H1 (cell line): ENCODE measurements around the gene ENTREP1. TPM values are rescaled to one million over a fixed set of nuclear protein-coding genes. Genes with fewer than 3 reads are reported as not detected.

Source experiments
- CTCF ChIA-PET: fragments of 300-600 bp; sonication (Branson Sonifier 250); formaldehyde crosslinking; loops from one replicate; lab custom pipeline; 2021; ENCODE audit not compliant: partially characterized antibody; lab: Charles Lee
- POLR2A ChIA-PET: fragments of 300-600 bp; sonication (Branson Sonifier 250); formaldehyde crosslinking; loops from one replicate; lab custom pipeline; 2021; ENCODE audit warnings: inconsistent platforms; ENCODE audit not compliant: partially characterized antibody; lab: Charles Lee
- DNase-seq, 2 experiments: peaks; one replicate each; pipeline versions ENCODE4 v3.0.0 to v3.0.0-alpha.2; 2010 to 2022; ENCODE audit warnings: low spot score in 2 of 2, low read depth in 1 of 2, mixed read lengths in 1 of 2
- FAIRE-seq: peaks from 2 replicates; lab custom pipeline; 2011; peaks lifted over from hg19 to GRCh38; lab: Jason Lieb, UNC
- H2AFZ ChIP-seq: 2 replicates; pipeline ENCODE4 v1.8.1; 2012; ENCODE audit warnings: low read length, inconsistent platforms
- H2AK5ac ChIP-seq: 2 replicates; pipeline ENCODE4 v1.6.1; 2013; ENCODE audit warnings: low read depth, low read length
- H2BK120ac ChIP-seq: replicated peaks from 2 replicates; pipeline ENCODE3; 2013; ENCODE audit warnings: low read depth, low read length, inconsistent platforms
- H2BK12ac ChIP-seq: 2 replicates; pipeline ENCODE4 v1.6.1; 2013; ENCODE audit warnings: low read depth, low read length
- H2BK15ac ChIP-seq: 2 replicates; pipeline ENCODE4 v1.6.1; 2013; ENCODE audit warnings: low read length
- H2BK20ac ChIP-seq: 2 replicates; pipeline ENCODE4 v1.6.1; 2013; ENCODE audit warnings: low read length
- H2BK5ac ChIP-seq: 2 replicates; pipeline ENCODE4 v1.6.1; 2013; ENCODE audit warnings: low read depth, low read length
- H3K14ac ChIP-seq: 2 replicates; pipeline ENCODE4 v1.6.1; 2013; ENCODE audit warnings: inconsistent platforms; ENCODE audit not compliant: insufficient read length
- H3K18ac ChIP-seq: 2 replicates; pipeline ENCODE4 v1.6.1; 2013; ENCODE audit warnings: low read length; ENCODE audit errors: extremely low read depth
- H3K23ac ChIP-seq: 2 replicates; pipeline ENCODE4 v1.6.1; 2013; ENCODE audit warnings: inconsistent platforms; ENCODE audit not compliant: insufficient read length
- H3K23me2 ChIP-seq: 2 replicates; pipeline ENCODE4 v1.6.1; 2013; ENCODE audit warnings: low read depth, low read length
- H3K27ac ChIP-seq: 2 replicates; pipeline ENCODE4 v1.6.1; 2011; ENCODE audit warnings: low read depth, low read length, inconsistent platforms
- H3K27me3 ChIP-seq, 4 experiments: replicated peaks in 1 of 4; 1 replicate in 1 of 4; 2 replicates in 3 of 4; pipeline versions ENCODE4 v1.6.1 to v1.8.1; 2011 to 2013; ENCODE audit warnings: low read length in 3 of 4, mild to moderate bottlenecking in 3 of 4, inconsistent platforms in 2 of 4, mixed read lengths in 2 of 4, moderate library complexity in 1 of 4; ENCODE audit not compliant: control insufficient read depth in 3 of 4, insufficient read depth in 3 of 4; ENCODE audit errors: extremely low read depth in 1 of 4
- H3K36me3 ChIP-seq, 4 experiments: 2 replicates each; pipeline versions ENCODE4 v1.6.1 to v1.8.1; 2011 to 2013; ENCODE audit warnings: mild to moderate bottlenecking in 4 of 4, low read length in 3 of 4, moderate library complexity in 2 of 4, control low read depth in 1 of 4, inconsistent platforms in 1 of 4; ENCODE audit not compliant: insufficient read depth in 4 of 4, control insufficient read depth in 2 of 4
- H3K4ac ChIP-seq: replicated peaks from 2 replicates; pipeline ENCODE3; 2013; ENCODE audit warnings: low read length, low read depth, mixed read lengths, inconsistent platforms; ENCODE audit not compliant: insufficient read length
- H3K4me1 ChIP-seq, 4 experiments: replicated peaks in 1 of 4; 1 replicate in 1 of 4; 2 replicates in 3 of 4; pipeline versions ENCODE4 v1.6.1 to v1.8.1; 2011 to 2013; ENCODE audit warnings: low read length in 3 of 4, inconsistent platforms in 2 of 4, mixed read lengths in 1 of 4; ENCODE audit not compliant: insufficient read depth in 4 of 4, control insufficient read depth in 3 of 4
- H3K4me2 ChIP-seq, 2 experiments: 2 replicates each; pipeline versions ENCODE4 v1.6.1 to v1.8.1; 2011 to 2013; ENCODE audit warnings: low read depth in 2 of 2, low read length in 2 of 2, control low read depth in 1 of 2, inconsistent platforms in 1 of 2, mild to moderate bottlenecking in 1 of 2; ENCODE audit not compliant: insufficient read depth in 1 of 2
- H3K4me3 ChIP-seq, 4 experiments: fragments of 200-600, 300-600 bp in 1 of 4; sonication (generic), shearing (Covaris generic), sonication (Bioruptor Twin) in 1 of 4; 2 replicates each; pipeline versions ENCODE4 v1.5.1 to v1.8.1; 2011 to 2016; ENCODE audit warnings: low read length in 4 of 4, low read depth in 3 of 4, control low read depth in 2 of 4, inconsistent platforms in 2 of 4, mild to moderate bottlenecking in 2 of 4, mixed read lengths in 1 of 4, moderate library complexity in 1 of 4; ENCODE audit not compliant: insufficient read depth in 2 of 4; ENCODE audit errors: extremely low read depth in 1 of 4
- H3K56ac ChIP-seq: replicated peaks from 2 replicates; pipeline ENCODE3; 2013; ENCODE audit warnings: low read depth, mild to moderate bottlenecking, mixed read lengths, low read length, inconsistent platforms; ENCODE audit not compliant: insufficient read length
- H3K79me1 ChIP-seq: 2 replicates; pipeline ENCODE4 v1.6.1; 2013; ENCODE audit warnings: low read depth, low read length, control low read depth
- H3K79me2 ChIP-seq, 2 experiments: 2 replicates each; pipeline versions ENCODE4 v1.6.1 to v1.8.1; 2012 to 2013; ENCODE audit warnings: low read length in 2 of 2, mild to moderate bottlenecking in 2 of 2, inconsistent platforms in 1 of 2; ENCODE audit not compliant: insufficient read depth in 2 of 2, control insufficient read depth in 1 of 2
- H3K9ac ChIP-seq, 4 experiments: replicated peaks in 1 of 4; 1 replicate in 1 of 4; 2 replicates in 3 of 4; pipeline versions ENCODE4 v1.6.1 to v1.8.1; 2011 to 2013; ENCODE audit warnings: low read depth in 3 of 4, low read length in 3 of 4, control low read depth in 2 of 4, mild to moderate bottlenecking in 2 of 4, moderate library complexity in 2 of 4, inconsistent platforms in 1 of 4; ENCODE audit errors: extremely low read depth in 1 of 4
- H3K9me3 ChIP-seq, 2 experiments: 2 replicates each; pipeline versions ENCODE4 v1.6.1 to v1.8.1; 2012 to 2013; ENCODE audit warnings: mild to moderate bottlenecking in 2 of 2, moderate library complexity in 2 of 2, control low read depth in 1 of 2, inconsistent platforms in 1 of 2, low read depth in 1 of 2, low read length in 1 of 2, mixed read lengths in 1 of 2; ENCODE audit not compliant: insufficient read depth in 2 of 2
- H4K20me1 ChIP-seq, 2 experiments: replicated peaks in 1 of 2; 2 replicates each; pipeline versions ENCODE3 to v1.8.1; 2011 to 2013; ENCODE audit warnings: inconsistent platforms in 2 of 2, low read length in 2 of 2, mild to moderate bottlenecking in 1 of 2; ENCODE audit not compliant: insufficient read depth in 2 of 2, control insufficient read depth in 1 of 2
- H4K5ac ChIP-seq: 2 replicates; pipeline ENCODE4 v1.6.1; 2013; ENCODE audit warnings: low read length, low read depth, mixed read lengths, inconsistent platforms; ENCODE audit not compliant: insufficient read length
- H4K8ac ChIP-seq: 2 replicates; pipeline ENCODE4 v1.8.0; 2013; ENCODE audit warnings: mild to moderate bottlenecking, moderate library complexity, low read length, inconsistent platforms; ENCODE audit not compliant: insufficient read depth; ENCODE audit errors: extremely low read depth
- H4K91ac ChIP-seq: replicated peaks from 2 replicates; pipeline ENCODE3; 2013; ENCODE audit warnings: low read length, mixed read lengths, inconsistent platforms; ENCODE audit not compliant: insufficient read length
- WGBS, 2 experiments: shearing (Covaris generic) in 1 of 2; methylation state at CpG; one replicate each; pipeline versions ENCODE4 v1.1.6 to v1.1.7; 2013 to 2015; ENCODE audit warnings: low lambda C conversion rate in 2 of 2, mixed read lengths in 2 of 2, inconsistent platforms in 1 of 2, low coverage in 1 of 2, missing lambda C conversion rate in 1 of 2; ENCODE audit not compliant: insufficient replicate concordance in 2 of 2, insufficient coverage in 1 of 2, insufficient read length in 1 of 2; ENCODE audit errors: extremely low coverage in 1 of 2, missing lambda C conversion rate in 1 of 2; 5-methylcytosine and 5-hydroxymethylcytosine counted together
- polyA plus RNA-seq, 7 experiments: library from polyadenylated mRNA; depleted of rRNA in 3 of 7; stranded (reverse) in 5 of 7; unstranded in 2 of 7; fragments of >200 nt in 5 of 7; fragments of 200-250 nt in 2 of 7; gene quantifications; 1 replicate in 5 of 7; 2 replicates in 1 of 7; 4 replicates in 1 of 7; pipeline versions ENCODE4 v1.2.1 to v1.2.3, GENCODE V29; 2011 to 2013; ENCODE audit warnings: missing spikeins in 2 of 7, mixed read lengths in 2 of 7
- total RNA-seq: library from RNA; stranded (reverse); fragmentation: NEBNext Ultra II Directional; extraction: Animal tissue kit (Norgen Biotek cat#: 25700); gene quantifications from 2 replicates; pipeline ENCODE4 v1.2.1, GENCODE V29; 2021

The ENTREP1 gene
- total and polyA plus RNA-seq, 2 of the 8 experiments (the other 6 are each of a cell fraction or from before 2014, with no cell fraction given), result 15.3 to 25.0 TPM

- 86% methylated on average over 10 of the region's 10 CpGs; no CpG with 5 or more reads in 1 of the 2 experiments for WGBS, 2 experiments
- Histone ChIP-seq H3K79me2 (no peaks in the 10 kb centered on the region), H3K9me3 (peaks cover 5 to 10% of the 10 kb centered on the region in 2 experiments; a peak in 2 of 4 replicates), H2BK20ac (no peak overlapping the region), H3K27me3 (no peaks in the 10 kb centered on the region), H2BK12ac (no peak overlapping the region), H3K27ac (no peak overlapping the region), H3K14ac (no peak overlapping the region), H3K18ac (no peak overlapping the region), H3K9ac (no peak overlapping the region), H3K4me1 (no peaks in the 10 kb centered on the region), H2AFZ (no peak overlapping the region), H3K23me2 (no peaks in the 10 kb centered on the region), H3K36me3 (no peaks in the 10 kb centered on the region), H3K56ac (no peak overlapping the region), H3K23ac (no peak overlapping the region), H2AK5ac (no peak overlapping the region), H3K4ac (no peak overlapping the region), H4K20me1 (no peaks in the 10 kb centered on the region), H4K91ac (no peak overlapping the region), H2BK120ac (no peak overlapping the region), H2BK15ac (no peak overlapping the region), H4K8ac (no peak overlapping the region), H3K4me2 (no peak overlapping the region), H3K79me1 (no peaks in the 10 kb centered on the region), H2BK5ac (no peak overlapping the region), H4K5ac (no peak overlapping the region), H3K4me3 (no peak overlapping the region)
- FAIRE-seq (no peak), DNase-seq (peak in 1 of 2 experiments; percentile 24)
- POLR2A ChIA-PET, result no interaction called here
- CTCF ChIA-PET, result interaction anchor here (0.9 to 11.6 kb wide), 17 partner anchors 8 to 693 kb away, joined by 3 to 246 read pairs (median 7); partner anchors contain the start of gene APBA1
These were observed 95.7 kb downstream of the ENTREP1 start for GRCh38 chr9:69420611-69421270.
